NCI-H2081 (cell line): ENCODE measurements around the gene GASK1B.

Source experiments
- DNase-seq, 2 experiments: peaks; one replicate each; lab custom pipeline; 2025; lab: John Stamatoyannopoulos, UW

Gene GASK1B

DNA sequence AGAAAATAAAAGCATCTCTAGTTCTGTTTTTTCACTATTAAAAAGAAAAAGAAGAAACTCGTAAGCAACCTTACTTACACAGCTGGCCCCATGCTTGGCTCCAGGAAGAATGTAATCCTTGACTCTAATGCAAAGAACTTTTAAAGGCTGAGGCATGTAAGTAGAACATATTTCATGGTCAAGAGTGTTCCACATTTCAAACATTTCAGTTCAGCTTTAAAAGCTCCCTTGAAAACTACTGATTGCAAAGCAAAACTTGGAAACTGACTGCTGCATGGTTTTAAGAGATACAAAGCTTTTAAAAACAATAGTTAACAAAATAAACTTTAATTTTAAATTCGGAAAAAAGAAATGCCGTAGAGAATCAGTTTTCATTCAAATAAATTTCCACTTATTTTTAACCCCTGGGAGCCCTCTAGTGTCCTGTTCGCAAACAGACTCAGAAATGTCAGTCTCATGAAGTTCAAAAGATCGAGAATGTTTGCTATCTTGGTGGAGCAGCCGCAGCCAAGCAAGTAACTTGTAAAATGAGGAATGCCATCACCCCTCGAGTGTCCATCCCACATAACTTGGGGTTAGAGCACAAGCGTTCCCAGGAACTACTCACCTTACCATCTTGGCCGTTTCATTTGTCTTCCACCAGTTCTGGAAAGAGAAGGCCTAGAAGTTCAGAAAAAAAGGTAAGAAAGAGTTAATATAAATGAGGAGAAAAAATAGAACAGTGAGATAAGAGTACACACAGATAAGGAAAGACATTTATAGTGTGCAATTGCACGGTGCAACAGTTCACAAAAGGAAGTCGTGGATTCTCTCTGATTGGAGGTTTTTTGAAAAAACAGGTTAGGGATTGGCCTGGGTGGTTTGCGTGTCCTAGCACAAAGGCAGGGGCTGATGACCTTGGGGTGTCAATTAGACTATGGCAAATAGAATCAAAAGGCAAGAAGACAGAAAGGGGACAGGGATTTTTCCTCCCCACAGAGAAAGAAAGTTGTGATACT, at the start of gene GASK1B:
TSS of gene GASK1B (minus strand) at position 765 of the 998 bp plus-strand sequence. CDS start 1,650 bp downstream, outside the sequence.
- peak in 1 of 2 experiments; percentile 22 for DNase-seq

DNA sequence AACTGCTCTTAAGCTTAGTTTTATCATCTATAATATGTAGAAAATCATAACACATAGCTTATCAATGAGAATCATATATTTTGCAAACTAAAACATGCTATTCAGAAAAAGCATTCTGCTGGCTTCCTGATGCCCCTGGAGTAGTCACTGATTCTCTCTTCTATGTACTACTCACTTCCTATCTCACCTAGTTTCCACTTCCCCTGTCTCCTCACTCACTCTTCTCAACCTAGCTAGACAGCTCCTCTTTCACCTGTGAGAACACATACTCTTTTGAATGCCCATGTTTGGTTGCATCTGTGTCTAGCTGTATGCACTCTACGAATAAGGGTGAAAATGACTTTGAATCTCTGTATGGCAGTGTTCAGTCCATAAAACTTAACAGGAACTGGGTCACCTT, 46.8 kb upstream of the GASK1B start:
- no peak for DNase-seq

DNA sequence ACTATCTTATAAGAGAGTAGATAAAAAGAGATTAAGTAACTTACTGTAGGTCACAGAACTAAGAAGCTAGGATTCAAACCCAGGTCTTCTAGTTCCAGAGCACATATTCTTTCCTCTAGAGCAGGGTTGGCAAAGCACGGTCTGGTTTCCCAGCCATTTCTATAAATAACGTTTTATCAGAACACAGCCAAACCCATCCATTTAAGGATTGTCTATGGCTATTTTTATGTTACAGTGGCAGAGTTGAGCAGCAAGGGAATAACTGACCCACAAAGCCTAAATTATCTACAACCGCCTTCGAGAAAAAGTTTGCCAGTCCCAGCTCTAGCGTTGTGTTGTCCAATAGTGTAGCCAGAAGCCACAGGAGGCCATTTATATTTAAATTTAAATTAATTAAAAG, 44.9 kb upstream of the GASK1B start:
- no peak for DNase-seq

DNA sequence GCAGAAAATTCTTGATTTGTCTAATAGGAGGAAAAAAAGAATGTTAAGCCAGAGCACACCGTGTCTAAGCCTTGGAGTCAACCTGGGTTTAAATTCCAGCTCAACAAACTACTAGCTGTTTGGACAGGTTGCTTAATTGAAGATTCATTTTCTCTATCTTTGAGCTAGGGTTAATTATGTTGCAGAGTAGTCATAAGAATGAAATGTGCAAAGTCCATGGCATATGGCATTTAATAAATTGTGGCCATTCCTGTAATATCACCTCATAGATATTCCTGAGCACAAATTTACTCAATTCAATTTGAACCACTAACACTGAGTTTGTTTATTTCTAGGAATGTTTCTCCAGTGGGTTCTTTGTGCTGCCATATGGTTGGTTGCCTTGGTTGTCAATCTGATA, 42.0 kb upstream of the GASK1B start:
- DNase-seq, result no peak

DNA sequence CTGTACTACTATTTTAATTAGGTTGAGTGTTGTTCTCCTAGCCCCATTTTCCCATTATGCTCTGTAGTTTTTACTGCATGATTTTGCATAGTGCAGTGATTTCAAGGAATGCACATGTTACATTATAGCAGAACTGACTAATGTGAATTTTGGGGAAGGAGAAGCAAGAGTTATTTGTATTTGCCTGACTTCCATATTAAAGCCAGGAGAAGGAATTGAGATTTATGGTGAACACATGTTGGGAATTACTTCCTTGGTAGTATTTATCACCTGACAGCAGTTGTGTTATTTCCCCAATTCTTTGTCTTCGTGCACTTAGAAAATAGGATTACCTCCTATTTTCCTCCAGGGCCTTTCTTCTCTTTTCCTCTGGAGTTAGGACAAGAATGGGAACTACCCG, 40.6 kb upstream of the GASK1B start:
- no peak for DNase-seq

DNA sequence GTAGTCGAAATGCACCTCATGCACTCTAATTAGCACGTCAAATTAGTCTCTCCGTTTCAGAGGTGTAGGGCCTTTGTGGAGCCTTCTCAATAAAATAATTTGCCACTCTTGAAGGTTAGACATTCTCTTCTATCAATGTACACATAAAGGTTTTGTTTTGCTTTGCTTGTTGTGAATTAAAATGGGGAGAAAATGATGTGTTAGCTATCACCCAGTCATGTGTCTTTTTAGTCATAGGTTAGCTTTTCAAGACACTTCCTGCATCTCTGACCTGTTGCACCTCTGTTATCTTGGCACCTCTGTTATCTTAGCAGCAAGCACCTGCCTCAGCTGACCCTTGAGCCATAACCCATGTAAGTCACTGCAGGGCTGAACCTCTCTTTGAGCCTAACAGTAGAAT, 38.4 kb upstream of the GASK1B start:
- DNase-seq, result peak in 1 of 2 experiments; percentile 39

DNA sequence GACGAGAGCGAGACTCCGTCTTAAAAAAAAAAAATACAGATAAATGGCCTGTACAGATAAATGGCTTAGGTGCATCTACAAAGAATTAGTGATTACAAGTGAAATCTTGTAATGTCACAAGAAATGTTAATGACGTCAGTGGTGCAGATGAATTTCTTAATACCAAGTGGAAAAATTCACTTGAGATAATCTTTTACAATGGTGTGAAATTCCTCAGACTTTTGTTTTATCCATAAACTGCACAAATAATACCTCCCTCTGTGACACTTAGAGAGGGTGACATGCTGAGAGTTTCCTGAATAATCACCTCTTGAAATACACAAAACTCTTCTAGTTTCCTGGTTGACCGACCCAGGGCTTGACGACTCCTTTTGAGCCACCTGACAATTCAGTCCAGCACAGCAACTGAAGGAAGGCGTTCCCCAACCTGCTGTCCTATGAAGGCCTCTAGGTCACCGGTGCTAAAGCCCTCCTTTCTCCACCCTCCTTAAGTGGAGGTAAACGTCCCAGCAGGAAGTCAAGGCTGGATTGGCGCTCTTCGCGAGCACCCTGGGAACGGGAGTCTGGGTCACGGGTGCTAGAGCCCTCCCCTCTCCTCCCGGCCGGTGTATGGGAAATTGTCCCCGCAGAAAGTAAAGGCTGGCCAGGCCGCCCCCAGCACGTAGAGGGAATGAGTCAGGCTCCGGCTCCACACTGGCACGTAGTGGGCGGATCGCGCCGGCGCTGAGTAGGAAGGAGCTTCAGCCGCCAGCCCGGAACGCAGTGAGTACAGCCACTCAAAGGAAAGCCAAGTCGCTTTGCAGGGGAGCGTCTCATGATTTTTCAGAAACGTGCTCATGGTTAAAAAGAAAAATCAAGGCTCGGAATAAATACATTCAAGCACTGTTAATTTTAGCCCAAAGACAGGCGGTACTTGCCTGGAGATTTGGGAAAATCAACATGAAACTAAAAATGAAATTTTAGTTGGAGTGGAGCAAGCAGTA, 37.3 kb upstream of the GASK1B start, which contains the start of gene TMEM144:
TSS of gene TMEM144 (plus strand) at position 662 of the 983 bp plus-strand sequence. CDS start 2,182 bp downstream, outside the sequence.
- DNase-seq, result peak; percentile 44 to 78

DNA sequence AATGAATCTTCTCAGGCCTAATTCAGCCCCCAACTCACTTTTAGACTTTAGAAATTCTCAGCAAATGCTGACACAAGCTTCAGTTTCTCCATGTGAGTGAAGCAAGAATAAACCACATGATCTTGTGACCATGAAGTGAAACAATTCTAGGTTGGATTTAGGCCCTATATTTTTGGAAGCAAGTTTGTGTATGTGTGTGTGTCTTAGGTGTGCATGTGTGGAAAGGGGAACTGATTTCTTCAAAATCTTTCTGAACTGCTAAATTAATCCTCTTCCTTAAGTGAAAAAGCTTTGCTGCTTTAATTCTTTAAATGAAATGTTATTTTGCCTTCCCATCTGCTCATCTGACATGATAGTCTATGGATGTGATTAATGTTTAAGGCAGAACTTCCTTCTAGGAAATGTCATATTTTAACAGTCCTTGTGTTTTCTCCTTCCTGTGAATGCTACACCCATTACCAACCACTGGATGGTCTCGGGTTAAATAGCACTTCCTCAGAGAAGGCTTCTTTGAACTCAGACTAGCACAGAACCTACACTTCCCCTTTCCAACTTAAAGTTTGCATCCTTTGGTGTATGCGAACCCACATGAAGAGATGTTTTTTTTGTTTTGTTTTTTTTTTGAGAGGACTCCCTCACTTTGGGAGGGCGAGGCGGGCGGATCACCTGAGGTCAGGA, 36.3 kb upstream of the GASK1B start:
- no peak for DNase-seq

DNA sequence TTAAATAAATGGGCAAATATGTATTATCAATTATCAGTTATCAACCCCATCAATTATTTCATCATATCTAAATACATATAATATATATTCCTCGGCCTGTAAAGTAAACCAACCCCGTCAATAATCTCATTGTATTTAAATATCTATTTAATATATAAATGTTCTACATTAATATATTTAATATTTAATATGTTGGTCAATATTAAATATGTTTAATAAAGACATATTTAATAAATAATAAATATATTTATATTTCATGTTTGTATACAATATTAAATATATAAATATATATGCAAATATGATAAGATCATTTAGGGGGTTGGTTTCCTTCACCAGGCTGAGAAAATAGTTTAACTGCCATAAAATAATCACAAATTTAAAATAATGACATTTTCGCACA, 31.1 kb upstream of the GASK1B start:
- DNase-seq, result no peak

DNA sequence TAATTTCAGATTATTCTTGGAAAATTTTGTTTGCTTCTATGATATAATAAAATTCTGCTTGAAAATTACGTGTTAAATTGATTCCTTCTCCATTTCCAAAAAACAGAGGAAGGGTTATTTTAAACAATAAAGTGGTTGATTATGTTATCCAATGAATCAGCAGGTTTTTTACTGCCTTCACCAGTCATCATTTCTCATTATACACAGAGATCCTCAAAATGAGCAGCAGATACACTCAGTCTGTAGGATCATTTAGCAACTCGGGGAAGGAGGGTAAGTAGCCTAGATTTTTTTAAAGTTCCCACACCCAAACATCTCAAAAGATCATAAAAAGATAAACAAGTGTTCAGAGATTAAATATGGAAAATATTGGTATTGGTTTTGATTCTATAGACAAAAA, 30.6 kb upstream of the GASK1B start:
- DNase-seq, result no peak

DNA sequence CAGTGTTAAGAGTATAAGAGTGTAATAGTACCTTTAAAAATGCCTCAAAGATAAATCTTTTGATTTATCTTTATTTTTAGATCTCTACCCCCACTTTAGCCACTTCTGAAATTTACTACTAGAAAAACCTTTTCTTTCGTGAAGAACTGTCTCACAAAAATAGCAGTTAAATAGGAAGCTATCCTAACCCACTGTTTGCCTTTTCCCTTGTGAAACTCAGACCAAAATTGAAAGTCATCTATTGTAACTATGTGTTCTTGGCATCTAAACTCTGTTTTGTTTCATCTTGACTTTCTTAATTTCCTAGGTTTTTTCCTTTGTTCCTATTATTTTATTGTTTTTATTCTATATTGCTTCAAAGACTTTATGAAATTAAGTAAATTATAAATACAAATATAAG, 29.7 kb upstream of the GASK1B start:
- DNase-seq, result no peak

DNA sequence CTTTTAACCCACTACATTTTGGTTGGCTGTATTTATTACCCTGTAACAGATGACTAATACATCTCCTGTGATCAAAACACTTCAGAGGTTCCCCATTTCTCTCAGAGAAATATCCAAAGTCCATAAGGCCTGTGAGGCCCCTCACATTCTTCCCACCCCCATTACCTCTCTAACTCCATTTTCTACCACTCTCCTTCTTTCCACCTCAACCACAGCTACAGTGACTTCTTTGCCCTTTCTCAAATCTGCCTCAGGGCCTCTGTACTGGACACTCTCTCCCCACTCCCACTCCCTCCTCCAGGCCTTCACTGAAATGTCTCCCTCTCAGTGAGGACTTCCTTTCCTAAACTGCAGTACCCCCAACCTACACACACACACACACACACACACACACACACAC, 29.1 kb upstream of the GASK1B start:
- no peak for DNase-seq

DNA sequence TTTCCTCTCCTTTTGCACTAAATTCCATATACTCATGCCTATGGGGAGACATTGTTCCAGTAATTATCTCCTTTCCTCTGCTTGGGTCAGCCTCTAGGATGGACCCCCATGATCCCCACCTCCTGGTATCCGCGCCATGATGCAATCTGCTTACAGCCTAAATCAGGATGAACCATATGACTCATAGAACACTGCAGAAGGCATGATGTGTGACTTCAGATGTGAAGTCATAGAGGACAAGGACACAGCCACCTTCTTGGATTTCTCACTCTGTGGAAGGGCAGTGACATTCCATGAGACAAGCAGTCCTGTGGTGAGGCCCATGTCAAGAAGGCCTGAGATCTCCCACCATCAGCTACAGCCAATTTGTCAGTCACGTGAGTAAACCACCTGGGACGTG, 28.5 kb upstream of the GASK1B start:
- DNase-seq, result no peak

DNA sequence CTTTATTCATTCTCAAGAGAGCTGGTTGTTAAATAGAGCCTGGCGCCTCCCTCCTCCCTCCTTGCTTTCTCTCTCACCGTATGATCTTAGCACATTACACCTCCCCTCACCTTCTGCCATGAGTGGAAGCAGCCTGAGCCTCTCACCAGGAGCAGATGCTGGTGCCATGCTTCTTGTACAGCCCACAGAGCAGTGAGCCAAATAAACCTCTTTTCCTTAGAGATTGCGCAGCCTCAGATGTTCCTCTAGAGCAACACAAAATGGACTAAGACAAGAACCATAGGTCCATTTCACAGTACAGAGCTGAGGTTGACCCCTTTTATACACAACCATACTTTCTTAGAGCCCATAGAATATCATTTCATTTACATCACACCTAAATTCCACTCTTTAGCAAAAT, 27.4 kb upstream of the GASK1B start:
- DNase-seq, result no peak

DNA sequence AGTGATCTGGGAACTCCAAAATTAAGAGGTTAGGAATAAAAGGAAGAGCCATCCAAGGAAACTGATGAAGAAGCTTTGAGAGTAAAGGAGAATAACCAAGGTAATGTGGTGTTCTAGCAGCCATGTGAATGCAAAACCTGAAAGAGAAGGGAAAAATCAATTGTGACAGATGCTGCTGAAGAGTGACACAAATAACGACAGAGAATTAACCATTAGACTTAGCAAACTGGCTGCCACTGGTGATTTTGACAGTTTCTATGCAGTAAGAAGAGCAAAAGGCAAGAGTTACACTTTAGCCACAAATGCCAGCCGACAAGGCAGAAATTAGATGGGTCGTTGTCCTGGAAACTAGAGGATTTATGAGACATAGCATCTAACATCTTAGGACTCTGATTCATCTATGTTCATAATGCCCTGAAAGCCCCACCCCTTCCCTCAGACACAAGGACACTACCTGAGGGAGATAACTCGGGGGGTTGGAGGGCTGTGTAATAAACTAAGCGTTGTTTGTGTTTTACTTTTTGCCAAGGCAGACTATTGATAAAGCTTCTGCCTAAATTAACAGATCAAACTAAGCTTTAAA, 24.5 kb upstream of the GASK1B start:
- no peak for DNase-seq

DNA sequence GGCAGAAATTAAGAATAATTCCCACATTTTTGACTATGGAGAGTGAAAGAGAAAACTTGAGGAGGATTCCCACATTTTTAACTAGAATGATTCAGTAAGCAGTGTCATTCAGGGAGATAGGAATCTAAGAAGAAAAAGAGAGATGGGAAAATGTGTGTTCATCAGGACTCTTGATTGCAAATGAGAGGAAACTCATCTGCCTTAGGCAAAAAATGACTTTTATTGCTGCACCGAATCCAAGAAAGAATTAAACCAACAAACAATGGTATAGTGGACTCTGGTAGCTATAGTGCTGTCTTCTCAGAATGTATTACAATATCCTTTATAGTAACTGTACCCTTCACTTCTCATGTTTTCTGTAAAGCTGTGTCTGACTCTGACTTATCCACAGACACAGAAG, 22.5 kb upstream of the GASK1B start:
- DNase-seq, result no peak

DNA sequence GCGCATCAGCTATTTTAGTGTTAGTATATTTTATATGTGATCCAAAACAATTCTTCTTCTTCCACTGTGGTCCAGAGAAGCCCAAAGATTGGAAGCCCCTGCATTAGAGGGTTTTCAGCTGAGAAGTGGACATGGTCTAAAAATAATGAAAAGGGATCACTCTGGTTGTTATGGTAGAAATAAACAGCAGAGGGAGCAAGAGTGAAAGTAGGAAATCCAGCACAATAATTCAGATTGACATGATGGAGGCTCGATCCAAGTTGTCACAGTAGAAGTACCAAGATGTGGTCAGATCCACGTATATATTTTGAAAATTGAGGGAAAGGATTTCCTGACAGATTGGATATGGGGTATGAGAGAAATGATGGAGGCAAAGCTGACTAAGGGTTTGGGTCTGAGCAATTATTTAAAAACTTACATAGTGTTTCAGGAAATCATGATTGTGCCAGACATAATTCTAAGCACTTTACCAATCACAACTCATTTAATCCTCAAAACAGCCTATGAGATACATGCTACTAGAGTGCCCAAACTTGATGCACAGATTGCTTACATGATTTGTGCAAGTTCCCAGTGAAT, 20.4 kb upstream of the GASK1B start:
- DNase-seq, result peak in 1 of 2 experiments; percentile 34

DNA sequence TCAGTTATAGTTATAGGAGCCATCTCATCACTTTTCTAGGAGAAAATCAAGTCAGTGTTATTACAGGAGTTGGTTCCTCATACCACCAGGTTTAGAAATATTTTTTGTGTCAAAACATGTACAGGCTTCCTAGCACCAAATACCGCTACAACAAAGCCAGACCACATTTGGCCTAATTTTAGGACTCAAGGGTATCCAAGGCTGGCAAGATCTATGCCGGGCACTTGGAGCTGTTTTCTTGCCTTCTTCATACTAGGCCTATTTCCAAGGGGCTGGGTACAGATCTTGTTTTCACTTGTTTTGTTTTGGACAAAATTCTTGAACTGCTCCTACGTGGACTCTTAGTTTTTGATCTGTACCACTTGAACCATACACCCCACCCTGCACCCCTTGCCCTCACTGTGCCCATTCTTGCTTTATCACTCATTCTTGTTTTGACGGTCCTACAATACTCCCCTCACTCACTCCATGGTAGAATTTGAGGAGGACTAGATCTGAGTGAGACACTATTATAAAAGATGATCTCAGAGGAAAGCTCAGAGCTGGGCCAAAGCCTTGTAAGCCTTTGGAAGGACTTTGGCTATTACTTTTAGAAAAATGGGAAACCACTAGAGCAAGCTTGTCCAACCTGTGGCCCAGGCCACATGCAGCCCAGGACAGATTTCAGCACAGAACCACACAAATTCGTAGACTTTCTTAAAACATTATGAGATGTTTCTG, 19.8 kb upstream of the GASK1B start:
- DNase-seq, result no peak

DNA sequence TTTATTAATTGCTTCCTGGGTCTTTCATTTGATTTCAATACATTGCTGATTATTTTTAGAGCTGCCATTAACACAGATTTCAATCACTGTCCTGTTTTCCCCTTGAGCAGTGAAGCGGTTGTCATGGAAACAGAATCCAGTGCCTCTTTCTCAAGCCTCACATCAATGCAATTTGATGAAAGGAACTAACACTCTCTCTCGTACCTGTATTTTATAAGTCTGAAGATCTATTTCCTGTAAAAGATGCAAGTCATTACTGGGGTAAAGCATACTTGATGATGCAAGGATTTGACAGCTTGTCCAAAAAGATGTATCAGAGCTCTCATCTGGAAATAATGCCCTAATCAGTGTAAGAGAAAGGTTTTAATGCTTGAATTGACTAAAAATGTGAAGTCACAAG, 17.9 kb upstream of the GASK1B start:
- DNase-seq, result no peak

DNA sequence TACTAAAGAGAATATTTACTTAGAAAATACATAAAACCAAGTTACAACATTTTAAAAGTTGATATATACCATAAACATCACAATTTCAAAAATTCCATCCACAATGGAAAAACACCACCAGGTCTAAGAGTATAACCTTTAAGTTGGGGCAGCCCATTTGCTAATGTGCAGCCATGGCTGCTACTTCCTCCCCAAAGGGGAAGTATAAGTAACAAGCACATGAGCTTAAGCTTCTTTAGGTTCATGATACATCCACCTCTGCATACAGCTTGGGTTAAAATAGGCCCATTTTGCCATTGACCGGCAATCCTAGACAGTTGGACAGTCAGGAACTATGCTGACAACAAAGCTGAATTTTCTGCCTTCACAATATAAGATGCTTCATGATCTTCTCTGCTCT, 16.6 kb upstream of the GASK1B start:
- no peak for DNase-seq
